HCT116 (cell line): Measurements from ENCODE around the gene MT1X. TPM values are rescaled to one million over a fixed set of nuclear protein-coding genes. Genes with fewer than 3 reads are reported as not detected.

ENCODE experiments used
- ATAC-seq: fragments of 200-7000 bp; cut with Tn5 transposase; 2 replicates; pipeline ENCODE4 v1.9.1; 2020; ENCODE audit warnings: mild to moderate bottlenecking, moderate library complexity
- BruUV-seq: library from RNA; stranded (reverse); fragments of 400-500 nt; replicated peaks from 2 replicates; lab custom pipeline; 2021; lab: Mats Ljungman, UMichigan
- CTCF ChIA-PET: fragments of 300-600 bp; sonication (Branson Sonifier 250); formaldehyde crosslinking; loops from one replicate; lab custom pipeline; 2021; ENCODE audit warnings: antibody characterized with exemption; lab: Charles Lee
- POLR2A ChIA-PET: fragments of 300-600, 350-600 bp; sonication (Branson Sonifier 250); formaldehyde crosslinking; loops from one replicate; lab custom pipeline; 2021; ENCODE audit warnings: antibody characterized with exemption; lab: Charles Lee
- RAD21 ChIA-PET, 2 experiments: fragments of 300-600 bp; sonication (Branson Sonifier 250); formaldehyde crosslinking; loops; one replicate each; lab custom pipeline; 2023; ENCODE audit warnings: low total read pairs in 2 of 2; ENCODE audit not compliant: uncharacterized antibody in 2 of 2, unreplicated experiment in 2 of 2, low non-redundant PET in 1 of 2; lab: Charles Lee
- DNase-seq: peaks from one replicate; pipeline ENCODE4 v3.0.0-alpha.2; 2010; ENCODE audit warnings: low read depth, low spot score
- H2AFZ ChIP-seq: fragments of 200-600 bp; shearing (Covaris generic), sonication (generic); 2 replicates; pipeline ENCODE4 v1.6.1; 2017; ENCODE audit warnings: low read depth, mixed run types, mixed read lengths, antibody characterized with exemption, low read length; ENCODE audit not compliant: poor library complexity, severe bottlenecking
- H3K27ac ChIP-seq: 2 replicates; pipeline ENCODE4 v1.5.1; 2012; ENCODE audit warnings: low read depth, low read length
- H3K27me3 ChIP-seq: fragments of 200-600 bp; sonication (generic); 2 replicates; pipeline ENCODE4 v1.6.1; 2016; ENCODE audit warnings: mixed run types, low read length, mixed read lengths; ENCODE audit not compliant: insufficient read depth
- H3K36me3 ChIP-seq, 2 experiments: fragments of 200-500 bp in 1 of 2; fragments of 200-600 bp in 1 of 2; sonication (Bioruptor generic) in 1 of 2; sonication (generic) in 1 of 2; 2 replicates each; pipeline versions ENCODE4 v1.5.1 to v1.6.1; 2014 to 2016; ENCODE audit warnings: low read length in 2 of 2, inconsistent platforms in 1 of 2, mixed read lengths in 1 of 2, mixed run types in 1 of 2; ENCODE audit not compliant: insufficient read depth in 2 of 2, control insufficient read depth in 1 of 2
- H3K4me1 ChIP-seq, 2 experiments: fragments of 200-600 bp in 1 of 2; sonication (generic) in 1 of 2; 2 replicates each; pipeline versions ENCODE4 v1.5.1 to v1.6.1; 2012 to 2017; ENCODE audit warnings: low read length in 2 of 2, inconsistent platforms in 1 of 2, mild to moderate bottlenecking in 1 of 2, mixed read lengths in 1 of 2, mixed run types in 1 of 2, moderate library complexity in 1 of 2; ENCODE audit not compliant: insufficient read depth in 2 of 2, control insufficient read depth in 1 of 2
- H3K4me2 ChIP-seq: fragments of 200-600 bp; sonication (generic); 2 replicates; pipeline ENCODE4 v1.6.1; 2017; ENCODE audit warnings: mixed run types, low read length, mixed read lengths
- H3K4me3 ChIP-seq, 2 experiments: fragments of 200-600 bp in 1 of 2; sonication (generic) in 1 of 2; replicated peaks in 1 of 2; 2 replicates each; pipeline ENCODE4 v1.5.1; 2011 to 2016; ENCODE audit warnings: low read length in 2 of 2, control low read depth in 1 of 2, low read depth in 1 of 2, mild to moderate bottlenecking in 1 of 2, mixed read lengths in 1 of 2, mixed run types in 1 of 2
- H3K79me2 ChIP-seq: fragments of 200-600 bp; sonication (generic); 2 replicates; pipeline ENCODE4 v1.6.1; 2017; ENCODE audit warnings: mild to moderate bottlenecking, mixed run types, low read length, moderate library complexity, mixed read lengths; ENCODE audit not compliant: insufficient read depth
- H3K9ac ChIP-seq: fragments of 200-600 bp; sonication (generic); 2 replicates; pipeline ENCODE4 v1.6.1; 2016; ENCODE audit warnings: low read length, mixed read lengths
- H3K9me2 ChIP-seq: fragments of 200-600 bp; sonication (generic), shearing (Covaris generic); 2 replicates; pipeline ENCODE4 v1.6.1; 2017; ENCODE audit warnings: mixed run types, mild to moderate bottlenecking, moderate library complexity; ENCODE audit not compliant: insufficient read depth
- H3K9me3 ChIP-seq, 2 experiments: fragments of 200-500 bp in 1 of 2; fragments of 200-600 bp in 1 of 2; sonication (Bioruptor generic) in 1 of 2; sonication (generic) in 1 of 2; 2 replicates each; pipeline ENCODE4 v1.6.1; 2014 to 2017; ENCODE audit warnings: low read length in 2 of 2, mixed read lengths in 2 of 2, inconsistent platforms in 1 of 2, low read depth in 1 of 2, mild to moderate bottlenecking in 1 of 2, mixed run types in 1 of 2, moderate library complexity in 1 of 2; ENCODE audit not compliant: control insufficient read depth in 1 of 2, insufficient read depth in 1 of 2
- H4K20me1 ChIP-seq: fragments of 200-600 bp; sonication (generic), shearing (Covaris generic); 2 replicates; pipeline ENCODE4 v1.6.1; 2017; ENCODE audit warnings: mixed run types, mild to moderate bottlenecking, moderate library complexity; ENCODE audit not compliant: insufficient read depth
- CBX3 ChIP-seq: IDR thresholded peaks from 2 replicates; pipeline ENCODE4 v1.6.1; 2012; ENCODE audit warnings: low read depth
- CEBPB ChIP-seq: IDR thresholded peaks from 2 replicates; pipeline ENCODE4 v1.6.1; 2012; ENCODE audit warnings: low read depth
- ELF1 ChIP-seq: IDR thresholded peaks from 2 replicates; pipeline ENCODE4 v1.6.1; 2012; ENCODE audit warnings: low read depth, borderline replicate concordance
- EZH2 ChIP-seq: fragments of 200-600 bp; sonication (generic); IDR thresholded peaks from 2 replicates; pipeline ENCODE4 v1.6.1; 2017; ENCODE audit warnings: antibody characterized with exemption, mixed run types
- EZH2phosphoT487 ChIP-seq: fragments of 200-600 bp; IDR thresholded peaks from 2 replicates; pipeline ENCODE4 v1.6.1; 2018; ENCODE audit warnings: antibody characterized with exemption, borderline replicate concordance
- FOSL1 ChIP-seq: IDR thresholded peaks from 2 replicates; pipeline ENCODE4 v1.6.1; 2012; ENCODE audit warnings: low read depth
- MAX ChIP-seq: IDR thresholded peaks from 2 replicates; pipeline ENCODE4 v1.6.1; 2012
- POLR2A ChIP-seq: IDR thresholded peaks from 2 replicates; pipeline ENCODE4 v1.7.0; 2011; ENCODE audit warnings: borderline replicate concordance; ENCODE audit not compliant: insufficient read depth, insufficient read length; ENCODE audit errors: extremely low read depth
- POLR2AphosphoS5 ChIP-seq: IDR thresholded peaks from 2 replicates; pipeline ENCODE4 v1.6.1; 2011; ENCODE audit warnings: mild to moderate bottlenecking, low read depth, low read length, moderate library complexity
- RAD21 ChIP-seq: IDR thresholded peaks from 2 replicates; pipeline ENCODE4 v1.6.1; 2012; ENCODE audit warnings: low read depth, mild to moderate bottlenecking
- SP1 ChIP-seq: IDR thresholded peaks from 2 replicates; pipeline ENCODE4 v1.6.1; 2012; ENCODE audit warnings: low read depth
- SRF ChIP-seq: IDR thresholded peaks from 2 replicates; pipeline ENCODE4 v1.6.1; 2012; ENCODE audit warnings: low read depth
- TCF7L2 ChIP-seq: IDR thresholded peaks from 2 replicates; pipeline ENCODE4 v1.7.0; 2011; ENCODE audit warnings: borderline replicate concordance, inconsistent platforms; ENCODE audit not compliant: insufficient read depth, insufficient read length; ENCODE audit errors: extremely low read depth
- YY1 ChIP-seq: IDR thresholded peaks from 2 replicates; pipeline ENCODE4 v1.6.1; 2011; ENCODE audit warnings: low read length, low read depth, moderate library complexity, mild to moderate bottlenecking; ENCODE audit not compliant: insufficient replicate concordance; ENCODE audit errors: extremely low read depth
- ZBTB33 ChIP-seq: IDR thresholded peaks from 2 replicates; pipeline ENCODE4 v1.6.1; 2011; ENCODE audit warnings: mild to moderate bottlenecking, low read length, moderate library complexity; ENCODE audit not compliant: insufficient replicate concordance; ENCODE audit errors: extremely low read depth
- ZFX ChIP-seq: fragments of 450-650 bp; IDR thresholded peaks from 2 replicates; pipeline ENCODE4 v1.6.1; 2017
- ZNF274 ChIP-seq: fragments of 200-500 bp; sonication (Bioruptor generic); IDR thresholded peaks from 2 replicates; pipeline ENCODE4 v1.6.1; 2014; ENCODE audit warnings: mild to moderate bottlenecking, low read depth, low read length, inconsistent platforms
- intact Hi-C: fragments of 100-400 bp; cut with micrococcal nuclease; formaldehyde crosslinking; loops from 2 replicates; pipeline ENCODE4 v1.10.0; 2022
- total RNA-seq: library from RNA; stranded (reverse); gene quantifications from one replicate; pipeline ENCODE4 v1.2.1, GENCODE V29; 2021; ENCODE audit not compliant: unreplicated experiment
- TF ChIP-seq, protein P1 (sequence below), 3 experiments: fragments of 200-600 bp in 1 of 3; sonication (generic) in 1 of 3; IDR thresholded peaks in 2 of 3; conservative IDR thresholded peaks in 1 of 3; 2 replicates each; pipeline ENCODE4 v1.5.1; 2012 to 2017; ENCODE audit warnings: low read depth in 2 of 3, low read length in 2 of 3, antibody characterized with exemption in 1 of 3, borderline replicate concordance in 1 of 3, control low read depth in 1 of 3, mild to moderate bottlenecking in 1 of 3, mixed read lengths in 1 of 3, mixed run types in 1 of 3, moderate library complexity in 1 of 3; ENCODE audit not compliant: insufficient read depth in 1 of 3
- TF ChIP-seq, protein P2 (sequence below): IDR thresholded peaks from 2 replicates; pipeline ENCODE4 v1.6.1; 2012

MT1X gene
- total RNA-seq, 1 experiment from 2014 or later = 50.2 TPM

GRCh38 chr16:56710181-56710737 is 28.0 kb downstream of the MT1X start:
- no peak for DNase-seq
- no peak overlapping the region for H2AFZ ChIP-seq
- ChIA-PET CTCF (no interaction called here), POLR2A (no interaction called here), RAD21 (no interaction called here)
- H3K9me3 ChIP-seq = no peaks in the 10 kb centered on the region
- no peak overlapping the region for H3K4me3 ChIP-seq
- no peaks in the 10 kb centered on the region for H3K4me1 ChIP-seq
- no peaks in the 10 kb centered on the region for H3K36me3 ChIP-seq
- no peaks in the 10 kb centered on the region for H3K9me2 ChIP-seq
- no peak overlapping the region for H3K4me2 ChIP-seq
- H4K20me1 ChIP-seq = no peaks in the 10 kb centered on the region
- no peak overlapping the region for H3K9ac ChIP-seq
- no peak overlapping the region for H3K27ac ChIP-seq
- intact Hi-C loops = no loop called here
- no peaks in the 10 kb centered on the region for H3K27me3 ChIP-seq
- no peaks in the 10 kb centered on the region for H3K79me2 ChIP-seq
- BruUV-seq = no TSS peak
- ATAC-seq = no peak
- TF ChIP-seq TCF7L2 (no peak), EZH2 (no peak), POLR2AphosphoS5 (no peak), CBX3 (no peak), RAD21 (no peak), MAX (no peak), ZNF274 (no peak), EZH2phosphoT487 (no peak), YY1 (no peak), FOSL1 (no peak), ZBTB33 (no peak), ZFX (no peak), CEBPB (no peak), SRF (no peak), ELF1 (no peak), SP1 (no peak), POLR2A (no peak)
- TF ChIP-seq, protein P1, sequence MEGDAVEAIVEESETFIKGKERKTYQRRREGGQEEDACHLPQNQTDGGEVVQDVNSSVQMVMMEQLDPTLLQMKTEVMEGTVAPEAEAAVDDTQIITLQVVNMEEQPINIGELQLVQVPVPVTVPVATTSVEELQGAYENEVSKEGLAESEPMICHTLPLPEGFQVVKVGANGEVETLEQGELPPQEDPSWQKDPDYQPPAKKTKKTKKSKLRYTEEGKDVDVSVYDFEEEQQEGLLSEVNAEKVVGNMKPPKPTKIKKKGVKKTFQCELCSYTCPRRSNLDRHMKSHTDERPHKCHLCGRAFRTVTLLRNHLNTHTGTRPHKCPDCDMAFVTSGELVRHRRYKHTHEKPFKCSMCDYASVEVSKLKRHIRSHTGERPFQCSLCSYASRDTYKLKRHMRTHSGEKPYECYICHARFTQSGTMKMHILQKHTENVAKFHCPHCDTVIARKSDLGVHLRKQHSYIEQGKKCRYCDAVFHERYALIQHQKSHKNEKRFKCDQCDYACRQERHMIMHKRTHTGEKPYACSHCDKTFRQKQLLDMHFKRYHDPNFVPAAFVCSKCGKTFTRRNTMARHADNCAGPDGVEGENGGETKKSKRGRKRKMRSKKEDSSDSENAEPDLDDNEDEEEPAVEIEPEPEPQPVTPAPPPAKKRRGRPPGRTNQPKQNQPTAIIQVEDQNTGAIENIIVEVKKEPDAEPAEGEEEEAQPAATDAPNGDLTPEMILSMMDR (IDR thresholded peaks at IDR 0.05 in 2 of 3, conservative IDR thresholded peaks at IDR 0.05 in 1 of 3; ENCODE audit: borderline replicate concordance in 1 of 3, insufficient read depth in 1 of 3, low read depth in 2 of 3, low read length in 2 of 3) = no peak
- TF ChIP-seq, protein P2, sequence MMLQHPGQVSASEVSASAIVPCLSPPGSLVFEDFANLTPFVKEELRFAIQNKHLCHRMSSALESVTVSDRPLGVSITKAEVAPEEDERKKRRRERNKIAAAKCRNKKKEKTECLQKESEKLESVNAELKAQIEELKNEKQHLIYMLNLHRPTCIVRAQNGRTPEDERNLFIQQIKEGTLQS = no peak
- TF ChIP-seq, all 23 proteins: peak for 0
